ENCODE results near the gene PDZK1IP1. TPM values are rescaled to one million over a fixed set of nuclear protein-coding genes. Genes with fewer than 3 reads are reported as not detected.

The PDZK1IP1 gene
- total RNA-seq, 1 donor from 2014 or later = not detected

- CTCF ChIA-PET = no interaction called here
- no peak overlapping the region for H3K4me3 Mint-ChIP-seq
- no peaks in the 10 kb centered on the region for H3K36me3 Mint-ChIP-seq (ENCODE audit: low read depth)
- POLR2A ChIA-PET = no interaction called here
- H3K4me1 Mint-ChIP-seq = peaks cover 5% of the 10 kb centered on the region
- no peak for DNase-seq
- no peak for TF ChIP-seq CTCF (IDR thresholded peaks at IDR 0.05)
- no peak for ATAC-seq (ENCODE audit: low read depth)
- no peak overlapping the region for H3K27ac Mint-ChIP-seq
- intact Hi-C loops (cut with micrococcal nuclease) = no loop called here
- no peaks in the 10 kb centered on the region for H3K9me3 Mint-ChIP-seq
- H3K27me3 Mint-ChIP-seq = peaks cover 33% of the 10 kb centered on the region
Measured at GRCh38 chr1:47223174-47223920, 33.5 kb upstream of the PDZK1IP1 start.

GRCh38 chr1:47222476-47222875 lies 32.6 kb upstream of the PDZK1IP1 start:
- POLR2A ChIA-PET = no interaction called here
- CTCF ChIA-PET = no interaction called here

GRCh38 chr1:47219590-47220220 lies 29.9 kb upstream of the PDZK1IP1 start:
- H3K36me3 Mint-ChIP-seq (ENCODE audit: low read depth) = no peaks in the 10 kb centered on the region
- H3K9me3 Mint-ChIP-seq = no peaks in the 10 kb centered on the region
- ChIA-PET CTCF (no interaction called here), POLR2A (no interaction called here)
- peaks cover 9% of the 10 kb centered on the region for H3K27me3 Mint-ChIP-seq
- H3K4me1 Mint-ChIP-seq = no peaks in the 10 kb centered on the region
- DNase-seq = no peak
- H3K4me3 Mint-ChIP-seq = no peak overlapping the region
- no peak overlapping the region for H3K27ac Mint-ChIP-seq
- no peak for TF ChIP-seq CTCF (IDR thresholded peaks at IDR 0.05)
- intact Hi-C loops (cut with micrococcal nuclease) = no loop called here
- ATAC-seq (ENCODE audit: low read depth) = no peak

More at GRCh38 chr1:47222476-47222875, 32.6 kb upstream of the PDZK1IP1 start:
- H3K27me3 Mint-ChIP-seq = peaks cover 24% of the 10 kb centered on the region
- no peak overlapping the region for H3K27ac Mint-ChIP-seq
- intact Hi-C loops (cut with micrococcal nuclease) = no loop called here
- no peak for TF ChIP-seq CTCF (IDR thresholded peaks at IDR 0.05)
- H3K4me1 Mint-ChIP-seq = peaks cover 5% of the 10 kb centered on the region
- no peaks in the 10 kb centered on the region for H3K9me3 Mint-ChIP-seq
- no peaks in the 10 kb centered on the region for H3K36me3 Mint-ChIP-seq (ENCODE audit: low read depth)
- no peak overlapping the region for H3K4me3 Mint-ChIP-seq
- ATAC-seq (ENCODE audit: low read depth) (no peak), DNase-seq (no peak)

- no peak overlapping the region for H3K4me3 Mint-ChIP-seq
- intact Hi-C loops (cut with micrococcal nuclease) = no loop called here
- no peaks in the 10 kb centered on the region for H3K9me3 Mint-ChIP-seq
- H3K27me3 Mint-ChIP-seq = peaks cover 9% of the 10 kb centered on the region
- POLR2A ChIA-PET = no interaction called here
- TF ChIP-seq CTCF (IDR thresholded peaks at IDR 0.05) = no peak
- no peaks in the 10 kb centered on the region for H3K4me1 Mint-ChIP-seq
- H3K36me3 Mint-ChIP-seq (ENCODE audit: low read depth) = no peaks in the 10 kb centered on the region
- no peak for ATAC-seq (ENCODE audit: low read depth)
- no peak overlapping the region for H3K27ac Mint-ChIP-seq
- DNase-seq = no peak
- CTCF ChIA-PET = no interaction called here
Measured at GRCh38 chr1:47219001-47219400, 29.2 kb upstream of the PDZK1IP1 start.

GRCh38 chr1:47216278-47217059 lies 26.6 kb upstream of the PDZK1IP1 start:
- Mint-ChIP-seq H3K9me3 (no peaks in the 10 kb centered on the region), H3K27me3 (peaks cover 6% of the 10 kb centered on the region), H3K36me3 (ENCODE audit: low read depth) (no peaks in the 10 kb centered on the region), H3K4me3 (no peak overlapping the region), H3K4me1 (no peaks in the 10 kb centered on the region), H3K27ac (no peak overlapping the region)
- no peak for TF ChIP-seq CTCF (IDR thresholded peaks at IDR 0.05)
- no peak for DNase-seq
- ChIA-PET CTCF (no interaction called here), POLR2A (no interaction called here)
- intact Hi-C loops (cut with micrococcal nuclease) = no loop called here
- ATAC-seq (ENCODE audit: low read depth) = no peak
